ENCODE results near the gene ZNF579. TPM values are rescaled to one million over a fixed set of nuclear protein-coding genes. Genes with fewer than 3 reads are reported as not detected.

ZNF579 gene
- polyA plus RNA-seq, 1 donor from 2014 or later, result 7.4 TPM

GRCh38 chr19:55552206-55552605, 28.4 kb downstream of the ZNF579 start:
- Histone ChIP-seq H3K9ac (ENCODE audit: low read length) (no peak overlapping the region), H3K4me2 (ENCODE audit: low read length) (no peak overlapping the region)
- TF ChIP-seq POLR2AphosphoS5 (IDR thresholded peaks at IDR 0.05), result no peak
- no peak for TF ChIP-seq EZH2 (IDR thresholded peaks at IDR 0.05; ENCODE audit: borderline replicate concordance, insufficient read depth, low read length, poor library complexity, severe bottlenecking)
- no peak for TF ChIP-seq MXI1 (conservative IDR thresholded peaks at IDR 0.05; ENCODE audit: poor library complexity, severe bottlenecking)
- no peak for TF ChIP-seq SMC3 (conservative IDR thresholded peaks at IDR 0.05; ENCODE audit: poor library complexity)

DNA sequence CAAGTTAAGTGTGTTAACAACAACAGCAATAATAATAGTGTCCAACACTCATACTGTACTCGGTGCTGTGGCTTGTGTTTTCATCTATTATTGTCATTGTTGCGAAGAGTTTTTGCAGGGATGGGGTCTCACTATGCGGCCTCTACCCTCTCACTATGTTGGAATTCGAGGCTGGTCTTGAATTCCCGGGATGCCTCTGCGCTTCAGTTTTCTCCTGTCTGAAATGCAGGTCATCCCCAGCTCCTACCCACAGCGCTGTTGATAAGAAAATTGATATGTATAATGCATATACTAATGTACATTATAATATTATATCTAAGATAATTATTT, 30.4 kb downstream of the ZNF579 start:
- H2AFZ ChIP-seq (ENCODE audit: low read depth, low read length), result no peak overlapping the region
- H3K36me3 ChIP-seq (ENCODE audit: insufficient read depth, low read length), result no peaks in the 10 kb centered on the region
- no peaks in the 10 kb centered on the region for H3K9me2 ChIP-seq (ENCODE audit: insufficient read depth, low read length)
- no peak overlapping the region for H3K9ac ChIP-seq (ENCODE audit: low read length)
- H3K79me2 ChIP-seq (replicated peaks; ENCODE audit: insufficient read depth, low read length), result no peaks in the 10 kb centered on the region
- TF ChIP-seq SMC3 (conservative IDR thresholded peaks at IDR 0.05; ENCODE audit: poor library complexity), result no peak
- no peak for TF ChIP-seq RAD21 (conservative IDR thresholded peaks at IDR 0.05)
- TF ChIP-seq, protein P1, sequence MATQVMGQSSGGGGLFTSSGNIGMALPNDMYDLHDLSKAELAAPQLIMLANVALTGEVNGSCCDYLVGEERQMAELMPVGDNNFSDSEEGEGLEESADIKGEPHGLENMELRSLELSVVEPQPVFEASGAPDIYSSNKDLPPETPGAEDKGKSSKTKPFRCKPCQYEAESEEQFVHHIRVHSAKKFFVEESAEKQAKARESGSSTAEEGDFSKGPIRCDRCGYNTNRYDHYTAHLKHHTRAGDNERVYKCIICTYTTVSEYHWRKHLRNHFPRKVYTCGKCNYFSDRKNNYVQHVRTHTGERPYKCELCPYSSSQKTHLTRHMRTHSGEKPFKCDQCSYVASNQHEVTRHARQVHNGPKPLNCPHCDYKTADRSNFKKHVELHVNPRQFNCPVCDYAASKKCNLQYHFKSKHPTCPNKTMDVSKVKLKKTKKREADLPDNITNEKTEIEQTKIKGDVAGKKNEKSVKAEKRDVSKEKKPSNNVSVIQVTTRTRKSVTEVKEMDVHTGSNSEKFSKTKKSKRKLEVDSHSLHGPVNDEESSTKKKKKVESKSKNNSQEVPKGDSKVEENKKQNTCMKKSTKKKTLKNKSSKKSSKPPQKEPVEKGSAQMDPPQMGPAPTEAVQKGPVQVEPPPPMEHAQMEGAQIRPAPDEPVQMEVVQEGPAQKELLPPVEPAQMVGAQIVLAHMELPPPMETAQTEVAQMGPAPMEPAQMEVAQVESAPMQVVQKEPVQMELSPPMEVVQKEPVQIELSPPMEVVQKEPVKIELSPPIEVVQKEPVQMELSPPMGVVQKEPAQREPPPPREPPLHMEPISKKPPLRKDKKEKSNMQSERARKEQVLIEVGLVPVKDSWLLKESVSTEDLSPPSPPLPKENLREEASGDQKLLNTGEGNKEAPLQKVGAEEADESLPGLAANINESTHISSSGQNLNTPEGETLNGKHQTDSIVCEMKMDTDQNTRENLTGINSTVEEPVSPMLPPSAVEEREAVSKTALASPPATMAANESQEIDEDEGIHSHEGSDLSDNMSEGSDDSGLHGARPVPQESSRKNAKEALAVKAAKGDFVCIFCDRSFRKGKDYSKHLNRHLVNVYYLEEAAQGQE (IDR thresholded peaks at IDR 0.05; ENCODE audit: borderline replicate concordance), result no peak
- TF ChIP-seq MXI1 (conservative IDR thresholded peaks at IDR 0.05; ENCODE audit: poor library complexity, severe bottlenecking), result no peak
- TF ChIP-seq, protein P2, sequence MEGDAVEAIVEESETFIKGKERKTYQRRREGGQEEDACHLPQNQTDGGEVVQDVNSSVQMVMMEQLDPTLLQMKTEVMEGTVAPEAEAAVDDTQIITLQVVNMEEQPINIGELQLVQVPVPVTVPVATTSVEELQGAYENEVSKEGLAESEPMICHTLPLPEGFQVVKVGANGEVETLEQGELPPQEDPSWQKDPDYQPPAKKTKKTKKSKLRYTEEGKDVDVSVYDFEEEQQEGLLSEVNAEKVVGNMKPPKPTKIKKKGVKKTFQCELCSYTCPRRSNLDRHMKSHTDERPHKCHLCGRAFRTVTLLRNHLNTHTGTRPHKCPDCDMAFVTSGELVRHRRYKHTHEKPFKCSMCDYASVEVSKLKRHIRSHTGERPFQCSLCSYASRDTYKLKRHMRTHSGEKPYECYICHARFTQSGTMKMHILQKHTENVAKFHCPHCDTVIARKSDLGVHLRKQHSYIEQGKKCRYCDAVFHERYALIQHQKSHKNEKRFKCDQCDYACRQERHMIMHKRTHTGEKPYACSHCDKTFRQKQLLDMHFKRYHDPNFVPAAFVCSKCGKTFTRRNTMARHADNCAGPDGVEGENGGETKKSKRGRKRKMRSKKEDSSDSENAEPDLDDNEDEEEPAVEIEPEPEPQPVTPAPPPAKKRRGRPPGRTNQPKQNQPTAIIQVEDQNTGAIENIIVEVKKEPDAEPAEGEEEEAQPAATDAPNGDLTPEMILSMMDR (IDR thresholded peaks at IDR 0.05; ENCODE audit: poor library complexity, severe bottlenecking), result no peak
- H3K9me3 ChIP-seq (ENCODE audit: low read length), result no peaks in the 10 kb centered on the region
- H3K4me2 ChIP-seq (ENCODE audit: low read length), result no peak overlapping the region
- no peaks in the 10 kb centered on the region for H4K20me1 ChIP-seq (ENCODE audit: insufficient read depth)
- no peak overlapping the region for H3K4me3 ChIP-seq (ENCODE audit: low read length)
- H3F3A ChIP-seq (ENCODE audit: insufficient read depth, low read length, poor library complexity, severe bottlenecking), result no peaks in the 10 kb centered on the region
- H3K27ac ChIP-seq (ENCODE audit: low read length), result no peak overlapping the region
- no peaks in the 10 kb centered on the region for H3K27me3 ChIP-seq (ENCODE audit: insufficient read depth, low read depth, low read length)

More at GRCh38 chr19:55552206-55552605, 28.4 kb downstream of the ZNF579 start:
- Histone ChIP-seq H3K4me3 (ENCODE audit: low read length) (no peak overlapping the region), H3K27ac (ENCODE audit: low read length) (no peak overlapping the region), H3K79me2 (replicated peaks; ENCODE audit: insufficient read depth, low read length) (no peaks in the 10 kb centered on the region), H3K9me2 (ENCODE audit: insufficient read depth, low read length) (no peaks in the 10 kb centered on the region), H3K36me3 (ENCODE audit: insufficient read depth, low read length) (no peaks in the 10 kb centered on the region), H4K20me1 (ENCODE audit: insufficient read depth) (no peaks in the 10 kb centered on the region), H3F3A (ENCODE audit: insufficient read depth, low read length, poor library complexity, severe bottlenecking) (no peaks in the 10 kb centered on the region), H3K9me3 (ENCODE audit: low read length) (no peaks in the 10 kb centered on the region), H2AFZ (ENCODE audit: low read depth, low read length) (no peak overlapping the region), H3K27me3 (ENCODE audit: insufficient read depth, low read depth, low read length) (no peaks in the 10 kb centered on the region)

DNA sequence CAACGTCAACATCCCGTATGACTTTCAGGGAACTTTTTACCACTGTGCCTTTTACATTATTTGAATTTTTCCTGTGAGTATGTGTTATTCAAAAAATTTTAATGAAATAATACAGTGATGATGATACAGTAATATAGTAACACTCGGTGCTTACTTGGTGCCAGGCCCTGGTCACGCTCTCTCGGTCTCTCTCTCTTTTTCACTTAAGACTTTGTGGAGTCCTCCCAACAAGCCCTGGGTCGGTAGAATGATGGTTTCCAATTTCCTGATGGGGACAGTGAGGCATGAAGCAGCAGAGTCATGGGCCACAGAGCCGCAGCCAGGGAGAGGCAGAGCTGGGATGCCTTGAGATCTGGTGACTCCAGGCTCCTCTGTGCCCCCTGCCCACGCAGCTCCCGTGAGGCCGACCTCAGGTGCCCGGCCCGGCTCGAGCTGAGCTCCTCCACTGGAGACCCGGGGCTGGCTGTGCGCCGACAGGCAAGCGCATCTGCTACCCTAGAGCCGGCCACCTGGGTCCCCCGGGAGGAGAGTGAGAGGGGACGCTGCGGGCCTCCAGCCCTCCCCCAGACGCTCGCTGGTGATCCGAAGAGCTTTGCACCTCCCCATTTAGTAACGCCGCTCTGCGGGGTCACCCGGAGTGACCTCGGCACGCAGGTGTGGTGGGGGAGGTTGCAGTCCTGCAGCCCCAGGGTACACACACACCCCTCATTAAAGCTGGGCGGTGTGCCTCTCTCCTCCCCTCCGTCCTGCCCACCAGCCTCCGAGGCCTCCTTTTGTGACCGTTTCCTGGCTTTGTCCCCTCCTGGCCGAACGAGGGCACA, 30.9 kb downstream of the ZNF579 start:
- Histone ChIP-seq H3K27me3 (ENCODE audit: insufficient read depth, low read depth, low read length) (no peaks in the 10 kb centered on the region), H3K27ac (ENCODE audit: low read length) (no peak overlapping the region), H3K9me2 (ENCODE audit: insufficient read depth, low read length) (no peaks in the 10 kb centered on the region), H3K36me3 (ENCODE audit: insufficient read depth, low read length) (no peaks in the 10 kb centered on the region), H3K4me3 (ENCODE audit: low read length) (no peak overlapping the region), H3K4me2 (ENCODE audit: low read length) (no peak overlapping the region), H3K79me2 (replicated peaks; ENCODE audit: insufficient read depth, low read length) (no peaks in the 10 kb centered on the region), H2AFZ (ENCODE audit: low read depth, low read length) (no peak overlapping the region), H4K20me1 (ENCODE audit: insufficient read depth) (no peaks in the 10 kb centered on the region), H3K9ac (ENCODE audit: low read length) (no peak overlapping the region), H3K9me3 (ENCODE audit: low read length) (no peaks in the 10 kb centered on the region), H3F3A (ENCODE audit: insufficient read depth, low read length, poor library complexity, severe bottlenecking) (no peaks in the 10 kb centered on the region)
- TF ChIP-seq TAF1 (IDR thresholded peaks at IDR 0.05; ENCODE audit: low read depth), result no peak
- no peak for TF ChIP-seq POLR2AphosphoS5 (IDR thresholded peaks at IDR 0.05)
- TF ChIP-seq, protein P2 (IDR thresholded peaks at IDR 0.05; ENCODE audit: poor library complexity, severe bottlenecking), result no peak

All from neural cell (in vitro differentiated cells).